ENCODE results near the gene TBXAS1.

TBXAS1 gene

GRCh38 chr7:139857791-139858190, 28.7 kb downstream of the TBXAS1 start:
- no peak for DNase-seq

- no peak for DNase-seq
These were observed 31.2 kb downstream of the TBXAS1 start for GRCh38 chr7:139860090-139860775.

- DNase-seq, result no peak
These were observed 32.7 kb downstream of the TBXAS1 start for GRCh38 chr7:139861803-139862202.

GRCh38 chr7:139866047-139866837, 37.2 kb downstream of the TBXAS1 start:
- DNase-seq, result no peak

GRCh38 chr7:139867847-139868246, 38.8 kb downstream of the TBXAS1 start:
- no peak for DNase-seq

- DNase-seq, result no peak
These were observed 40.8 kb downstream of the TBXAS1 start for GRCh38 chr7:139869886-139870285.

- no peak for DNase-seq
These were observed 41.3 kb downstream of the TBXAS1 start for GRCh38 chr7:139870380-139870779.

GRCh38 chr7:139871331-139871730, 42.3 kb downstream of the TBXAS1 start:
- no peak for DNase-seq

- no peak for DNase-seq
These were observed 42.8 kb downstream of the TBXAS1 start for GRCh38 chr7:139871820-139872219.

GRCh38 chr7:139873593-139874301, 44.7 kb downstream of the TBXAS1 start:
- DNase-seq, result no peak

- no peak for DNase-seq
These were observed 45.2 kb downstream of the TBXAS1 start for GRCh38 chr7:139874302-139874629.

GRCh38 chr7:139875821-139876241, 46.8 kb downstream of the TBXAS1 start:
- no peak for DNase-seq

GRCh38 chr7:139876622-139877283, 47.7 kb downstream of the TBXAS1 start:
- no peak for DNase-seq

GRCh38 chr7:139883814-139884213, 54.8 kb downstream of the TBXAS1 start:
- DNase-seq, result no peak

GRCh38 chr7:139884441-139884840, 55.4 kb downstream of the TBXAS1 start:
- DNase-seq, result no peak

- no peak for DNase-seq
These were observed 56.4 kb downstream of the TBXAS1 start for GRCh38 chr7:139885511-139885910.

GRCh38 chr7:139886206-139886605, 57.1 kb downstream of the TBXAS1 start:
- no peak for DNase-seq

GRCh38 chr7:139886899-139887298, 57.8 kb downstream of the TBXAS1 start:
- DNase-seq, result no peak

GRCh38 chr7:139887992-139888481, 59.0 kb downstream of the TBXAS1 start:
- DNase-seq, result no peak

- no peak for DNase-seq
These were observed 60.3 kb downstream of the TBXAS1 start for GRCh38 chr7:139889186-139889871.

- DNase-seq, result no peak
These were observed 64.4 kb downstream of the TBXAS1 start for GRCh38 chr7:139893461-139893860.

- DNase-seq, result no peak
These were observed 64.9 kb downstream of the TBXAS1 start for GRCh38 chr7:139893999-139894398.
